Renal pelvis (tissue), 4 donors: Measurements from ENCODE around the gene TOP3B. TPM values are rescaled to one million over a fixed set of nuclear protein-coding genes. Genes with fewer than 3 reads are reported as not detected.
"Not testable (repeated sequence)": the region's sequence is repeated elsewhere in the genome, so short reads cannot be mapped to it uniquely, and the experiment has no call there.

Experiments
- DNase-seq: peaks from one replicate; pipeline ENCODE4 v3.0.0-alpha.2; 2013
- polyA plus RNA-seq, 3 donors: library from polyadenylated mRNA; unstranded; fragments of 120-200 nt; gene quantifications; one replicate each; pipeline ENCODE4 v1.2.1, GENCODE V29; 2013; ENCODE audit not compliant: insufficient read length in 3 of 3

Gene TOP3B
- polyA plus RNA-seq, 3 donors, result 26.8 to 50.3 (median 41.0) TPM

GRCh38 chr22:21927174-21927823 lies 55.3 kb downstream of the TOP3B start:
- peak; percentile 28 for DNase-seq

- DNase-seq, result no peak
These were observed 55.9 kb downstream of the TOP3B start for GRCh38 chr22:21926728-21927127.

- no peak for DNase-seq
These were observed 59.4 kb downstream of the TOP3B start for GRCh38 chr22:21923163-21923561.

GRCh38 chr22:21922370-21923162 lies 60.0 kb downstream of the TOP3B start:
- no peak for DNase-seq

GRCh38 chr22:21921729-21922128 lies 60.9 kb downstream of the TOP3B start:
- no peak for DNase-seq

- no peak for DNase-seq
These were observed 61.3 kb downstream of the TOP3B start for GRCh38 chr22:21921184-21921721.

GRCh38 chr22:21920341-21921183 lies 62.0 kb downstream of the TOP3B start:
- no peak for DNase-seq

- no peak for DNase-seq
These were observed 62.9 kb downstream of the TOP3B start for GRCh38 chr22:21919526-21920307.

GRCh38 chr22:21918466-21919185 lies 64.0 kb downstream of the TOP3B start:
- DNase-seq, result no peak

GRCh38 chr22:21917959-21918261 lies 64.7 kb downstream of the TOP3B start:
- DNase-seq, result no peak

- peak; percentile 36 for DNase-seq
These were observed 65.2 kb downstream of the TOP3B start for GRCh38 chr22:21917181-21917958.

- DNase-seq, result no peak
These were observed 66.2 kb downstream of the TOP3B start for GRCh38 chr22:21916309-21916918.

- no peak for DNase-seq
These were observed 66.8 kb downstream of the TOP3B start for GRCh38 chr22:21915624-21916308.

GRCh38 chr22:21914033-21914642 lies 68.4 kb downstream of the TOP3B start:
- not testable (repeated sequence) for DNase-seq

- DNase-seq, result not testable (repeated sequence)
These were observed 72.2 kb downstream of the TOP3B start for GRCh38 chr22:21910367-21910766.

GRCh38 chr22:21909871-21910270 lies 72.7 kb downstream of the TOP3B start:
- no peak for DNase-seq

GRCh38 chr22:21907638-21908522 lies 74.7 kb downstream of the TOP3B start:
- no peak for DNase-seq
